ENCODE results near the gene SLC43A3.

The SLC43A3 gene

DNA sequence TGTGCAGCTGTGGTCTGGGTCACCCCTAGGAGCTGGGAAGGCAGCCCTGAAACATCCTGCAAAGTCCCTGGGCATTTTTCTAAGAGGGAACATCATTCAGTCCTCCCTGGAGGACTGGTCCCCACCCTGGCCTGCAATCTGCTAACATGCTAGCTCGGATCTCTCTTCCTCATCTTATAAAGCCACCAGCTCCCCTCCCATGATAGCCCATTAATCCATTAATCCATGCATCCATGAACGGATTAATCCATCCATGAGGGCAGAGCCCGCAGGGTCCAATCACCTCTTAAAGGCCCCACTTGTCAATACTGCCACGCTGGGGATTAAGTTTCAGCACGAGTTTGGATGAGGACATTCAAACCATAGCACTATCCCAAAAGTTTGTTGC, 58.1 kb downstream of the SLC43A3 start:
- no peak overlapping the region for H3K9ac ChIP-seq (ENCODE audit: low read depth, low read length, poor library complexity)
- H2BK120ac ChIP-seq (ENCODE audit: low read depth, low read length): no peak overlapping the region
- no peak overlapping the region for H2BK5ac ChIP-seq (ENCODE audit: low read length)
- no peak overlapping the region for H3K14ac ChIP-seq (ENCODE audit: low read length)
- no peak overlapping the region for H4K91ac ChIP-seq (ENCODE audit: low read depth, low read length, poor library complexity)
- H2BK15ac ChIP-seq (ENCODE audit: low read length): no peak overlapping the region
- H3K36me3 ChIP-seq (replicated peaks in 1 of 2; ENCODE audit: control insufficient read depth in 2 of 2, insufficient read depth in 2 of 2, low read length in 2 of 2): no peaks in the 10 kb centered on the region
- H3K27ac ChIP-seq (replicated peaks; ENCODE audit: low read length): no peak overlapping the region
- no peak overlapping the region for H3K4me2 ChIP-seq (ENCODE audit: insufficient read depth, low read length, poor library complexity, severe bottlenecking)
- H3K27me3 ChIP-seq (ENCODE audit: control insufficient read depth in 3 of 3, insufficient read depth in 3 of 3, low read depth in 1 of 3, low read length in 3 of 3): peaks cover 0 to 29% (median 0%) of the 10 kb centered on the region in 3 experiments
- no peak overlapping the region for H4K8ac ChIP-seq (ENCODE audit: low read depth, low read length)
- H3K18ac ChIP-seq (ENCODE audit: low read length): no peak overlapping the region
- peaks cover 8 to 13% of the 10 kb centered on the region in 2 donors for H3K4me1 ChIP-seq (ENCODE audit: control insufficient read depth in 2 of 2, insufficient read depth in 1 of 2, low read depth in 1 of 2, low read length in 2 of 2)
- no peaks in the 10 kb centered on the region for H3K9me3 ChIP-seq (replicated peaks in 1 of 2; ENCODE audit: control insufficient read depth in 2 of 2, insufficient read depth in 1 of 2, low read depth in 1 of 2, low read length in 2 of 2)
- H3K79me1 ChIP-seq (ENCODE audit: low read depth, low read length): no peaks in the 10 kb centered on the region
- WGBS, 2 donors (ENCODE audit: extremely low coverage in 2 of 2, insufficient read length in 2 of 2, insufficient replicate concordance in 1 of 2): no CpG with 5 or more reads among the region's 5 CpGs
- no peak overlapping the region for H3K23ac ChIP-seq (ENCODE audit: low read depth, low read length, poor library complexity)
- H2AFZ ChIP-seq (ENCODE audit: low read length): no peak overlapping the region
- no peak overlapping the region for H3K4me3 ChIP-seq (ENCODE audit: low read length in 2 of 2)
- H2AK5ac ChIP-seq (ENCODE audit: low read depth, low read length): no peak overlapping the region
- H2BK12ac ChIP-seq (ENCODE audit: low read length): no peak overlapping the region
- no peak for DNase-seq (ENCODE audit: low spot score)
- H3K4ac ChIP-seq (ENCODE audit: low read length): no peak overlapping the region

DNA sequence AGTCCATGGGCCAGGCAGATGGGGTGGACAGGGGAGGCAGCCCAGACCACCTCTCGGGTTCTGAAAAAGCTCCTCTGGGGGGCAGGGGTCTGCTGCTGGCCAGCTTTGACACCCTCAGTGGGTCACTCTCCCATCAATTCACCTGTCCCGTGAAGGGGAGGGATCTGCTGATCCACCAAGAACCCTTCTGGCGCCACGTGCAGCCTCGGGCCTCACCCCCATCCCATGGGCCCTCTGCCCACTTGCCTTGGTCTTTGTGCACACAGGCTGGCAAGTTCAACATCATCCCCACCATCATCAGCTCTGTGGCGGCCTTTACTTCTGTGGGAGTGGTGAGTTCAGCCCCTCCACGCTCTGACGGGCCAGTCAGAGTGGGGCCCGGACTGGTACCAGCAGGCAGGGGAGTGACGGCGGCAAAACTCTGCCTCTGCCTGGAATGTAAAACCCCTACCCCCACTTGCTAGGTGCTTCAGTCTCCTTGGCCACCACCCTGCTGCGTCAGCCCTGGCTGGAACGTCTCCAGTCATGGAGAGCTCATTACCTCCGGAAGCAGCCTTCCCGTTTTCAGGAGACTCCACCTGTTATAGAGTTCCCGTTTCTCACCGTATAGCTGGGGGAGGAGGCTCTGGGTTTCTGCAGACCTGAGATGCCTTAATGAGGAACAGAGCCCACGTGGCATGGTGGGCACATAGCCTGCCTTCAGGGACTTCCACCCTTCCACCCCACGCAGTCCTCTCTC, 58.6 kb downstream of the SLC43A3 start:
- H3K18ac ChIP-seq (ENCODE audit: low read length): no peak overlapping the region
- no peak overlapping the region for H3K27ac ChIP-seq (replicated peaks; ENCODE audit: low read length)
- peaks cover 8 to 13% of the 10 kb centered on the region in 2 donors for H3K4me1 ChIP-seq (ENCODE audit: control insufficient read depth in 2 of 2, insufficient read depth in 1 of 2, low read depth in 1 of 2, low read length in 2 of 2)
- no peak overlapping the region for H3K4me3 ChIP-seq (ENCODE audit: low read length in 2 of 2)
- no peak overlapping the region for H2AK5ac ChIP-seq (ENCODE audit: low read depth, low read length)
- no peak overlapping the region for H4K91ac ChIP-seq (ENCODE audit: low read depth, low read length, poor library complexity)
- no peaks in the 10 kb centered on the region for H3K36me3 ChIP-seq (replicated peaks in 1 of 2; ENCODE audit: control insufficient read depth in 2 of 2, insufficient read depth in 2 of 2, low read length in 2 of 2)
- H3K4ac ChIP-seq (ENCODE audit: low read length): no peak overlapping the region
- H4K8ac ChIP-seq (ENCODE audit: low read depth, low read length): no peak overlapping the region
- DNase-seq (ENCODE audit: low spot score): no peak
- H3K9ac ChIP-seq (ENCODE audit: low read depth, low read length, poor library complexity): no peak overlapping the region
- no peaks in the 10 kb centered on the region for H3K79me1 ChIP-seq (ENCODE audit: low read depth, low read length)
- H3K9me3 ChIP-seq (replicated peaks in 1 of 2; ENCODE audit: control insufficient read depth in 2 of 2, insufficient read depth in 1 of 2, low read depth in 1 of 2, low read length in 2 of 2): no peaks in the 10 kb centered on the region
- H2BK15ac ChIP-seq (ENCODE audit: low read length): no peak overlapping the region
- peak overlapping the region; percentile 25 for H3K23ac ChIP-seq (ENCODE audit: low read depth, low read length, poor library complexity)
- no peak overlapping the region for H3K4me2 ChIP-seq (ENCODE audit: insufficient read depth, low read length, poor library complexity, severe bottlenecking)
- H2BK120ac ChIP-seq (ENCODE audit: low read depth, low read length): no peak overlapping the region
- H2BK12ac ChIP-seq (ENCODE audit: low read length): no peak overlapping the region
- H3K14ac ChIP-seq (ENCODE audit: low read length): no peak overlapping the region
- no peak overlapping the region for H2BK5ac ChIP-seq (ENCODE audit: low read length)
- peaks cover 0 to 29% (median 0%) of the 10 kb centered on the region in 3 experiments for H3K27me3 ChIP-seq (ENCODE audit: control insufficient read depth in 3 of 3, insufficient read depth in 3 of 3, low read depth in 1 of 3, low read length in 3 of 3)
- no CpG with 5 or more reads among the region's 19 CpGs for WGBS, 2 donors (ENCODE audit: extremely low coverage in 2 of 2, insufficient read length in 2 of 2, insufficient replicate concordance in 1 of 2)
- H2AFZ ChIP-seq (ENCODE audit: low read length): no peak overlapping the region

- H2BK120ac ChIP-seq (ENCODE audit: low read depth, low read length): no peak overlapping the region
- H2AFZ ChIP-seq (ENCODE audit: low read length): peak overlapping the region; percentile 65
- no peak for DNase-seq (ENCODE audit: low spot score)
- H3K4me3 ChIP-seq (ENCODE audit: low read length in 2 of 2): no peak overlapping the region
- no peak overlapping the region for H2AK5ac ChIP-seq (ENCODE audit: low read depth, low read length)
- no peak overlapping the region for H4K8ac ChIP-seq (ENCODE audit: low read depth, low read length)
- no peak overlapping the region for H3K4ac ChIP-seq (ENCODE audit: low read length)
- peak overlapping the region; percentile 6 for H3K18ac ChIP-seq (ENCODE audit: low read length)
- no peaks in the 10 kb centered on the region for H3K9me3 ChIP-seq (replicated peaks in 1 of 2; ENCODE audit: control insufficient read depth in 2 of 2, insufficient read depth in 1 of 2, low read depth in 1 of 2, low read length in 2 of 2)
- no peak overlapping the region for H4K91ac ChIP-seq (ENCODE audit: low read depth, low read length, poor library complexity)
- H2BK5ac ChIP-seq (ENCODE audit: low read length): no peak overlapping the region
- H3K79me1 ChIP-seq (ENCODE audit: low read depth, low read length): no peaks in the 10 kb centered on the region
- no peak overlapping the region for H2BK12ac ChIP-seq (ENCODE audit: low read length)
- H3K14ac ChIP-seq (ENCODE audit: low read length): no peak overlapping the region
- no peak overlapping the region for H3K4me2 ChIP-seq (ENCODE audit: insufficient read depth, low read length, poor library complexity, severe bottlenecking)
- H3K23ac ChIP-seq (ENCODE audit: low read depth, low read length, poor library complexity): no peak overlapping the region
- no peak overlapping the region for H2BK15ac ChIP-seq (ENCODE audit: low read length)
- H3K9ac ChIP-seq (ENCODE audit: low read depth, low read length, poor library complexity): no peak overlapping the region
- H3K4me1 ChIP-seq (ENCODE audit: control insufficient read depth in 2 of 2, insufficient read depth in 1 of 2, low read depth in 1 of 2, low read length in 2 of 2): peaks cover 8 to 13% of the 10 kb centered on the region in 2 donors
- no peak overlapping the region for H3K27ac ChIP-seq (replicated peaks; ENCODE audit: low read length)
- whole genome bisulfite sequencing, 2 donors (ENCODE audit: extremely low coverage in 2 of 2, insufficient read length in 2 of 2, insufficient replicate concordance in 1 of 2): no CpG with 5 or more reads among the region's 9 CpGs
- peaks cover 0 to 27% (median 0%) of the 10 kb centered on the region in 3 experiments for H3K27me3 ChIP-seq (ENCODE audit: control insufficient read depth in 3 of 3, insufficient read depth in 3 of 3, low read depth in 1 of 3, low read length in 3 of 3)
- H3K36me3 ChIP-seq (replicated peaks in 1 of 2; ENCODE audit: control insufficient read depth in 2 of 2, insufficient read depth in 2 of 2, low read length in 2 of 2): no peaks in the 10 kb centered on the region
Observed at GRCh38 chr11:57364851-57365660, 61.9 kb downstream of the SLC43A3 start.
